ENCODE data around the gene MED12. TPM values are rescaled to one million over a fixed set of nuclear protein-coding genes. Genes with fewer than 3 reads are reported as not detected.

Gene MED12
- total and polyA plus RNA-seq, 12 donors = 6.1 to 35.1 (median 26.5) TPM

DNA sequence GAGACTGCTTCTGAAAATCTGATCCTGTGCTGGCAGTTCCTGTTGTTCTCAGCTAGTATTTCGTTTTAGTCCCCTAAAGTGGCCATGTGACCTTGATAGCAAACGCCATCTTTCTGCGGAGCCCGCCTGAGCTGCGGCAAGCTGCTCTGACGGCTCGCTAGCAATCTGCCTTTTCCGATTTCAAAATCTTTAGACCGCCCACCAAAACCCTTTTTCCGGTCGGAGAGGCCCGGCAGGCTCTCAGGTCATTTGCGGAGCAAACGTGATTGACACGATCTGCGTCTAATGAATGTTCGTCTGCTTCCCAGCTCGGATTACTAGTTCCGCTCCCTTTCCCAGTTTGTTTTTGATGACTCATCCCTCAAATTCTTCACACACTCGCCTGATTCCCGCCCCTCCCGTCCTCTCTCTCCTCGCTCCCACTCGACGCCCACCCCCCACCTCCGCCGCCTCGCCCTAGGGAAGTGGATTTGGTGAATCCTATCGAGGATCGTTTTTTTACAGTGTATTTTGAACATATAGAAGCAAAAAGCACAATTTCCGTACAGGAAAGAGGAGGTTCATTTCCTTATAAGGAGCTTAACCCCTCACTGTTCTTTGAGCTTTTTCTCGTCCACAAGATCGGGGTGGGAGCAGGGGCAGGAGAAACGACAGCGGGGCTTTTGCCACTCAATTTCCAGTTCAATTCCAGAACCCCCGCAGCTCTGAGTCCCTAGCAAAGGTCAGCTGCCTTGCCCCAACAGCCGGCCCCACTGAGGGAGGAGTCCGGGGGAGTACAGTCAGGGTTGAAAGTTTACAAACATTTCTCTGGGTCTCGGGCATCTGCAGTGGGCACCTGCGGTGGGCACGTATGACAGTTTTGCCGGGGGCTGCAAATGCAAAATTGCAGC, 63.8 kb downstream of the MED12 start:
- Histone ChIP-seq H3K4me1 (peaks cover 0 to 6% (median 0%) of the 10 kb centered on the region in 9 donors), H3K4me3 (peak overlapping the region in 9 of 10 donors; percentile 17 to 61 (median 49)), H3K27ac (peak overlapping the region; percentile 63 to 93 (median 84)), H3K27me3 (peaks cover 0 to 8% (median 0%) of the 10 kb centered on the region in 7 donors), H3K9me3 (no peaks in the 10 kb centered on the region), H3K36me3 (no peaks in the 10 kb centered on the region)
- WGBS, 2 donors = 1 to 2% methylated on average over 42 of the region's 42 CpGs
- peak; percentile 89 to 98 (median 96) for ATAC-seq
- intact Hi-C loops (cut with DNase I) = loop anchor here in 2 of 10 donors (5.0 to 10.0 kb wide), 5 partner anchors 70 to 183 kb away; partner anchors contain the start of genes FOXO4 (in 1 of the 2), SNX12 (in 1 of the 2), TAF1 (in 1 of the 2) and ZMYM3 (in 1 of the 2)
- DNase-seq = peak; percentile 73 to 92
- TF ChIP-seq, protein P1, sequence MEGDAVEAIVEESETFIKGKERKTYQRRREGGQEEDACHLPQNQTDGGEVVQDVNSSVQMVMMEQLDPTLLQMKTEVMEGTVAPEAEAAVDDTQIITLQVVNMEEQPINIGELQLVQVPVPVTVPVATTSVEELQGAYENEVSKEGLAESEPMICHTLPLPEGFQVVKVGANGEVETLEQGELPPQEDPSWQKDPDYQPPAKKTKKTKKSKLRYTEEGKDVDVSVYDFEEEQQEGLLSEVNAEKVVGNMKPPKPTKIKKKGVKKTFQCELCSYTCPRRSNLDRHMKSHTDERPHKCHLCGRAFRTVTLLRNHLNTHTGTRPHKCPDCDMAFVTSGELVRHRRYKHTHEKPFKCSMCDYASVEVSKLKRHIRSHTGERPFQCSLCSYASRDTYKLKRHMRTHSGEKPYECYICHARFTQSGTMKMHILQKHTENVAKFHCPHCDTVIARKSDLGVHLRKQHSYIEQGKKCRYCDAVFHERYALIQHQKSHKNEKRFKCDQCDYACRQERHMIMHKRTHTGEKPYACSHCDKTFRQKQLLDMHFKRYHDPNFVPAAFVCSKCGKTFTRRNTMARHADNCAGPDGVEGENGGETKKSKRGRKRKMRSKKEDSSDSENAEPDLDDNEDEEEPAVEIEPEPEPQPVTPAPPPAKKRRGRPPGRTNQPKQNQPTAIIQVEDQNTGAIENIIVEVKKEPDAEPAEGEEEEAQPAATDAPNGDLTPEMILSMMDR (IDR thresholded peaks at IDR 0.05) = no peak

DNA sequence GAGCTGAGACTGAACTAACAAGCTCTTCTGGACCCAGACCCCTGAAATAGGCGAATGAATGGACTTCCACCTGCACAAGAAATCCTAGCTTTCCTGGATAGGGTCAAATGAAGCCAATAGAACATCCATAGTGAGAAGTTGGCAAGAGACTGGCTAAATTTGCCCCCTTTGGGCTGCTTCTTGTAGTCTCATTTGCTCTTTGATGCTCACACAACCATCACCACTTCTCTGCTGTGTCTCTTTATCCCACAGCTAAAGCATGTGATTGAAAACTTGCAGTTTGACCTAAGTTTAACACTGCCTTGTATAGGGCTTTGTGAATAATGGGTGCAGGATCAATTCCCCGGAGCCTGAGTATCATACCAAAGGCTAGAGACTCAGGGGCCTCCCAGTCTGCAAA, 64.5 kb downstream of the MED12 start:
- Histone ChIP-seq H3K4me3 (peak overlapping the region in 8 of 10 donors; percentile 6 to 61 (median 50)), H3K36me3 (no peaks in the 10 kb centered on the region), H3K4me1 (peaks cover 0 to 6% (median 0%) of the 10 kb centered on the region in 9 donors), H3K27ac (peak overlapping the region in 8 of 10 donors; percentile 63 to 93 (median 80)), H3K27me3 (peaks cover 0 to 8% (median 0%) of the 10 kb centered on the region in 7 donors), H3K9me3 (no peaks in the 10 kb centered on the region)
- TF ChIP-seq, protein P1 (IDR thresholded peaks at IDR 0.05) = no peak
- ATAC-seq (no peak), DNase-seq (no peak)
- intact Hi-C loops (cut with DNase I) = loop anchor here in 2 of 10 donors (5.0 to 10.0 kb wide), 5 partner anchors 69 to 182 kb away; partner anchors contain the start of genes FOXO4 (in 1 of the 2), SNX12 (in 1 of the 2), TAF1 (in 1 of the 2) and ZMYM3 (in 1 of the 2)
- 33 to 36% methylated on average over 2 of the region's 2 CpGs for WGBS, 2 donors

DNA sequence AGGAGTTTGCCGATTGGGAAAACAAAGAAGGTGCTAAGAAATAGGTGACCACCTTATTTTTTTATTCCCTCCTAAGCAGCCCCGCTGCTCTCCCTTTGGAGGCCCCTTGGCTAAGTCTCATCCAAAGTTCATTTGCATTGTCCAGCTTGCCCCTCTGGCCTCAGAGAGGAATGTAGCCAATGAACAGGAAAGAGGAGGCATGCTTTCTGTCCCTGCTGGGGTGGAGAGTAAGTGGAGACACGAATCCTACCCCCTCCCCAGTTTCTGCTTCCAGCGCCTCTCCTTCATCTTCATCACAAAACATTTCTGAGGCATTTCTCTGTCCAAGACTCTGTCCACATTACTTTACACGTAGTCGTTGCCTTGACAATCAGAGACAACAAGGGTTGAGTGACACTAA, 64.9 kb downstream of the MED12 start:
- Histone ChIP-seq H3K27ac (no peak overlapping the region), H3K27me3 (peaks cover 0 to 4% (median 0%) of the 10 kb centered on the region in 7 donors), H3K4me1 (peaks cover 0 to 6% (median 0%) of the 10 kb centered on the region in 9 donors), H3K36me3 (no peaks in the 10 kb centered on the region), H3K4me3 (no peak overlapping the region), H3K9me3 (no peaks in the 10 kb centered on the region)
- TF ChIP-seq, protein P1 (IDR thresholded peaks at IDR 0.05) = no peak
- 46 to 56% methylated on average over 6 of the region's 6 CpGs for WGBS, 2 donors
- DNase-seq (no peak), ATAC-seq (no peak)
- intact Hi-C loops (cut with DNase I) = loop anchor here in 2 of 10 donors (5.0 to 10.0 kb wide), 5 partner anchors 69 to 181 kb away; partner anchors contain the start of genes FOXO4 (in 1 of the 2), SNX12 (in 1 of the 2), TAF1 (in 1 of the 2) and ZMYM3 (in 1 of the 2)

DNA sequence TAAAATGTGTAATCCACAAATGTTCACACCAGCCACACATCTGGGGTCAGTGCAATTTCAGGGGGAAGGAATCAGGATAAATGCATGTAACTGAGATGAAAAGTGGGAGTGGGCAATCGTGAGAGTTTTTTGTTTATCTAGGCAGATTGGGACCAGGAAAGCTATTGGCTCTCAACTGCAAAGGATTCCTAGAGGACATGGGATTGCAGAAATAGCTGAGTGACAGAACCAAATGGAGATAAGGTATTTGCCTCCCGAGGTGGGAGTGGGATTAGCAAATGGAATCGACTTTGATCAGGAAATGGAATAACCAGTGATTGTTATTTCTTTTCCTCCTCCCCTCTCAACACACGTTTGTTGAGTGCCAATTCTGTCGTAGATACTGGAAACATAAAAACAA, 65.7 kb downstream of the MED12 start:
- no peak for DNase-seq
- Histone ChIP-seq H3K27me3 (no peaks in the 10 kb centered on the region), H3K9me3 (no peaks in the 10 kb centered on the region), H3K4me3 (no peak overlapping the region), H3K27ac (no peak overlapping the region), H3K36me3 (no peaks in the 10 kb centered on the region), H3K4me1 (peaks cover 0 to 6% (median 0%) of the 10 kb centered on the region in 9 donors)
- intact Hi-C loops (cut with DNase I) = loop anchor here in 2 of 10 donors (5.0 to 10.0 kb wide), 5 partner anchors 68 to 181 kb away; partner anchors contain the start of genes FOXO4 (in 1 of the 2), SNX12 (in 1 of the 2), TAF1 (in 1 of the 2) and ZMYM3 (in 1 of the 2)
- WGBS, 2 donors = 36 to 39% methylated on average over 5 of the region's 5 CpGs
- TF ChIP-seq, protein P1 (IDR thresholded peaks at IDR 0.05) = no peak
- no peak for ATAC-seq

Measured in heart right ventricle (tissue), 16 donors.